ENCODE measurements around the gene CIAO3.
A peak's percentile ranks its signal among the peaks of the same experiment; 100 is the strongest.

The CIAO3 gene

GRCh38 chr16:680967-681745, 59.6 kb downstream of the CIAO3 start:
- in situ Hi-C loops (cut with MboI; ENCODE audit: low pct_unique_long_range_greater_than_20kb, low sequenced_read_pairs, unreplicated experiment) = no loop called here
- DNase-seq (ENCODE audit: low spot score) = no peak

GRCh38 chr16:680625-680945, 60.2 kb downstream of the CIAO3 start:
- no peak for DNase-seq (ENCODE audit: low spot score)
- no peak for TF ChIP-seq CTCF (IDR thresholded peaks at IDR 0.05; ENCODE audit: extremely low read depth, insufficient read depth, missing control alignments)
- in situ Hi-C loops (cut with MboI; ENCODE audit: low pct_unique_long_range_greater_than_20kb, low sequenced_read_pairs, unreplicated experiment) = no loop called here

More at GRCh38 chr16:680967-681745, 59.6 kb downstream of the CIAO3 start:
- TF ChIP-seq CTCF (IDR thresholded peaks at IDR 0.05; ENCODE audit: extremely low read depth, insufficient read depth, missing control alignments) = peak; percentile 25

GRCh38 chr16:679814-680624, 60.8 kb downstream of the CIAO3 start, which contains the start of gene STUB1:
STUB1 (plus strand) TSS chr16:680410; CDS start chr16:680526, 116 bp downstream.
- in situ Hi-C loops (cut with MboI; ENCODE audit: low pct_unique_long_range_greater_than_20kb, low sequenced_read_pairs, unreplicated experiment) = no loop called here
- TF ChIP-seq CTCF (IDR thresholded peaks at IDR 0.05; ENCODE audit: extremely low read depth, insufficient read depth, missing control alignments) = no peak
- DNase-seq (ENCODE audit: low spot score) = peak; percentile 92

Measured in GM13977 (cell line).